ENCODE data around the gene TNRC6C. TPM values are rescaled to one million over a fixed set of nuclear protein-coding genes. Genes with fewer than 3 reads are reported as not detected.
"Not testable (repeated sequence)": the region's sequence is repeated elsewhere in the genome, so short reads cannot be mapped to it uniquely, and the experiment has no call there.

The TNRC6C gene
- total RNA-seq, 1 donor from 2014 or later = 13.1 TPM

- no peak overlapping the region for H3K4me3 Mint-ChIP-seq (ENCODE audit: unreplicated experiment)
- no peak for DNase-seq (ENCODE audit: low spot score)
- no peak for TF ChIP-seq CTCF (IDR thresholded peaks at IDR 0.05; ENCODE audit: unreplicated experiment)
- H3K36me3 Mint-ChIP-seq (ENCODE audit: low read depth, unreplicated experiment) = no peaks in the 10 kb centered on the region
- peaks cover 10% of the 10 kb centered on the region for H3K4me1 Mint-ChIP-seq (ENCODE audit: unreplicated experiment)
- no peak overlapping the region for H3K27ac Mint-ChIP-seq (ENCODE audit: unreplicated experiment)
- peaks cover 11% of the 10 kb centered on the region for H3K27me3 Mint-ChIP-seq (ENCODE audit: unreplicated experiment)
- no peaks in the 10 kb centered on the region for H3K9me3 Mint-ChIP-seq (ENCODE audit: unreplicated experiment)
Observed at GRCh38 chr17:77963441-77963840, 4.9 kb downstream of the TNRC6C start.

- TF ChIP-seq CTCF (IDR thresholded peaks at IDR 0.05; ENCODE audit: unreplicated experiment) = no peak
- Mint-ChIP-seq H3K4me1 (ENCODE audit: unreplicated experiment) (peaks cover 2% of the 10 kb centered on the region), H3K4me3 (ENCODE audit: unreplicated experiment) (no peak overlapping the region), H3K27ac (ENCODE audit: unreplicated experiment) (no peak overlapping the region), H3K36me3 (ENCODE audit: low read depth, unreplicated experiment) (no peaks in the 10 kb centered on the region), H3K9me3 (ENCODE audit: unreplicated experiment) (no peaks in the 10 kb centered on the region), H3K27me3 (ENCODE audit: unreplicated experiment) (peaks cover 3% of the 10 kb centered on the region)
- DNase-seq (ENCODE audit: low spot score) = no peak
Observed at GRCh38 chr17:77965352-77965751, 6.8 kb downstream of the TNRC6C start.

GRCh38 chr17:77966476-77966875 lies 8.0 kb downstream of the TNRC6C start:
- no peak for DNase-seq (ENCODE audit: low spot score)
- no peaks in the 10 kb centered on the region for H3K27me3 Mint-ChIP-seq (ENCODE audit: unreplicated experiment)
- no peak overlapping the region for H3K27ac Mint-ChIP-seq (ENCODE audit: unreplicated experiment)
- no peaks in the 10 kb centered on the region for H3K9me3 Mint-ChIP-seq (ENCODE audit: unreplicated experiment)
- H3K36me3 Mint-ChIP-seq (ENCODE audit: low read depth, unreplicated experiment) = no peaks in the 10 kb centered on the region
- TF ChIP-seq CTCF (IDR thresholded peaks at IDR 0.05; ENCODE audit: unreplicated experiment) = no peak
- H3K4me1 Mint-ChIP-seq (ENCODE audit: unreplicated experiment) = no peaks in the 10 kb centered on the region
- H3K4me3 Mint-ChIP-seq (ENCODE audit: unreplicated experiment) = no peak overlapping the region

GRCh38 chr17:77968788-77969187 lies 10.3 kb downstream of the TNRC6C start:
- H3K4me3 Mint-ChIP-seq (ENCODE audit: unreplicated experiment) = no peak overlapping the region
- DNase-seq (ENCODE audit: low spot score) = no peak
- no peaks in the 10 kb centered on the region for H3K27me3 Mint-ChIP-seq (ENCODE audit: unreplicated experiment)
- H3K9me3 Mint-ChIP-seq (ENCODE audit: unreplicated experiment) = no peaks in the 10 kb centered on the region
- no peaks in the 10 kb centered on the region for H3K36me3 Mint-ChIP-seq (ENCODE audit: low read depth, unreplicated experiment)
- H3K27ac Mint-ChIP-seq (ENCODE audit: unreplicated experiment) = no peak overlapping the region
- no peak for TF ChIP-seq CTCF (IDR thresholded peaks at IDR 0.05; ENCODE audit: unreplicated experiment)
- no peaks in the 10 kb centered on the region for H3K4me1 Mint-ChIP-seq (ENCODE audit: unreplicated experiment)

- not testable (repeated sequence) for H3K4me3 Mint-ChIP-seq (ENCODE audit: unreplicated experiment); H3K27ac Mint-ChIP-seq (ENCODE audit: unreplicated experiment); DNase-seq (ENCODE audit: low spot score); H3K4me1 Mint-ChIP-seq (ENCODE audit: unreplicated experiment); H3K9me3 Mint-ChIP-seq (ENCODE audit: unreplicated experiment); H3K36me3 Mint-ChIP-seq (ENCODE audit: low read depth, unreplicated experiment); H3K27me3 Mint-ChIP-seq (ENCODE audit: unreplicated experiment)
Observed at GRCh38 chr17:77972271-77972670, 13.8 kb downstream of the TNRC6C start.

GRCh38 chr17:77973953-77974352 lies 15.4 kb downstream of the TNRC6C start:
- no peak for TF ChIP-seq CTCF (IDR thresholded peaks at IDR 0.05; ENCODE audit: unreplicated experiment)
- H3K4me1 Mint-ChIP-seq (ENCODE audit: unreplicated experiment) = no peaks in the 10 kb centered on the region
- H3K9me3 Mint-ChIP-seq (ENCODE audit: unreplicated experiment) = no peaks in the 10 kb centered on the region
- no peak overlapping the region for H3K4me3 Mint-ChIP-seq (ENCODE audit: unreplicated experiment)
- no peak for DNase-seq (ENCODE audit: low spot score)
- H3K27me3 Mint-ChIP-seq (ENCODE audit: unreplicated experiment) = no peaks in the 10 kb centered on the region
- H3K27ac Mint-ChIP-seq (ENCODE audit: unreplicated experiment) = no peak overlapping the region
- H3K36me3 Mint-ChIP-seq (ENCODE audit: low read depth, unreplicated experiment) = no peaks in the 10 kb centered on the region
